ENCODE measurements around the gene SBF1.

- TF ChIP-seq, protein P1, sequence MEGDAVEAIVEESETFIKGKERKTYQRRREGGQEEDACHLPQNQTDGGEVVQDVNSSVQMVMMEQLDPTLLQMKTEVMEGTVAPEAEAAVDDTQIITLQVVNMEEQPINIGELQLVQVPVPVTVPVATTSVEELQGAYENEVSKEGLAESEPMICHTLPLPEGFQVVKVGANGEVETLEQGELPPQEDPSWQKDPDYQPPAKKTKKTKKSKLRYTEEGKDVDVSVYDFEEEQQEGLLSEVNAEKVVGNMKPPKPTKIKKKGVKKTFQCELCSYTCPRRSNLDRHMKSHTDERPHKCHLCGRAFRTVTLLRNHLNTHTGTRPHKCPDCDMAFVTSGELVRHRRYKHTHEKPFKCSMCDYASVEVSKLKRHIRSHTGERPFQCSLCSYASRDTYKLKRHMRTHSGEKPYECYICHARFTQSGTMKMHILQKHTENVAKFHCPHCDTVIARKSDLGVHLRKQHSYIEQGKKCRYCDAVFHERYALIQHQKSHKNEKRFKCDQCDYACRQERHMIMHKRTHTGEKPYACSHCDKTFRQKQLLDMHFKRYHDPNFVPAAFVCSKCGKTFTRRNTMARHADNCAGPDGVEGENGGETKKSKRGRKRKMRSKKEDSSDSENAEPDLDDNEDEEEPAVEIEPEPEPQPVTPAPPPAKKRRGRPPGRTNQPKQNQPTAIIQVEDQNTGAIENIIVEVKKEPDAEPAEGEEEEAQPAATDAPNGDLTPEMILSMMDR (conservative IDR thresholded peaks at IDR 0.05; ENCODE audit: low read length): peak; percentile 84
- TF ChIP-seq EZH2phosphoT487 (IDR thresholded peaks at IDR 0.05; ENCODE audit: borderline replicate concordance): no peak
Measured at GRCh38 chr22:50473088-50473487, 1.7 kb downstream of the SBF1 start.

Measured in Loucy (cell line).